GM12878 (cell line): ENCODE results near the gene DUSP18. TPM values are rescaled to one million over a fixed set of nuclear protein-coding genes. Genes with fewer than 3 reads are reported as not detected.

Source experiments
- ATAC-seq: fragments of 200-7000 bp; cut with Tn5 transposase; 3 replicates; pipeline ENCODE4 v1.9.1; 2020; ENCODE audit warnings: mild to moderate bottlenecking, moderate library complexity
- BruUV-seq: library from RNA; stranded (reverse); fragments of 400-500 nt; replicated peaks from 2 replicates; lab custom pipeline; 2021; lab: Mats Ljungman, UMichigan
- CTCF ChIA-PET: fragments of 300-600 bp; sonication (Branson Sonifier 250); formaldehyde crosslinking; extraction: SDS; loops from one replicate; lab custom pipeline; 2021; ENCODE audit warnings: inconsistent platforms; lab: Yijun Ruan, JAX
- POLR2A ChIA-PET: fragments of 350-600 bp; formaldehyde crosslinking; extraction: SDS; loops from one replicate; lab custom pipeline; 2021; ENCODE audit warnings: inconsistent platforms; lab: Charles Lee
- RAD21 ChIA-PET: fragments of 300-600 bp; sonication (Branson Sonifier 250); formaldehyde crosslinking; loops from one replicate; lab custom pipeline; 2023; ENCODE audit warnings: antibody characterized with exemption; ENCODE audit not compliant: unreplicated experiment; lab: Charles Lee
- SMC1A ChIA-PET: fragments of 300-600 bp; sonication (Branson Sonifier 250); formaldehyde crosslinking; loops from one replicate; lab custom pipeline; 2023; ENCODE audit not compliant: unreplicated experiment, uncharacterized antibody; lab: Charles Lee
- DNase-seq: peaks from one replicate; pipeline ENCODE4 v3.0.0-alpha.2; 2011; ENCODE audit warnings: low read depth, low spot score
- FAIRE-seq: peaks from 3 replicates; lab custom pipeline; 2011; peaks lifted over from hg19 to GRCh38; lab: Jason Lieb, UNC
- H2AFZ ChIP-seq: 2 replicates; pipeline ENCODE4 v1.6.0; 2011; ENCODE audit warnings: low read depth, low read length, control low read depth; ENCODE audit not compliant: control insufficient read depth
- H3K27ac ChIP-seq: 2 replicates; pipeline ENCODE4 v1.5.1; 2011; ENCODE audit warnings: control low read depth; ENCODE audit not compliant: control insufficient read depth, insufficient read depth
- H3K27me3 ChIP-seq, 2 experiments: replicated peaks in 1 of 2; 2 replicates each; pipeline versions ENCODE4 v1.6.0 to v1.6.1; 2011; ENCODE audit warnings: low read length in 1 of 2; ENCODE audit not compliant: control insufficient read depth in 2 of 2, insufficient read depth in 2 of 2
- H3K36me3 ChIP-seq, 2 experiments: 2 replicates each; pipeline ENCODE4 v1.5.1; 2011; ENCODE audit warnings: low read length in 1 of 2; ENCODE audit not compliant: control insufficient read depth in 2 of 2, insufficient read depth in 2 of 2
- H3K4me1 ChIP-seq: 2 replicates; pipeline ENCODE4 v1.6.1; 2011; ENCODE audit warnings: mild to moderate bottlenecking, low read length, moderate library complexity, mixed read lengths; ENCODE audit not compliant: control insufficient read depth, insufficient read depth
- H3K4me2 ChIP-seq: 2 replicates; pipeline ENCODE4 v1.6.0; 2011; ENCODE audit warnings: control low read depth; ENCODE audit not compliant: control insufficient read depth, insufficient read depth
- H3K4me3 ChIP-seq: fragments of 200-600 bp; sonication (generic); 2 replicates; pipeline ENCODE4 v1.5.1; 2016
- H3K79me2 ChIP-seq: 2 replicates; pipeline ENCODE4 v1.6.0; 2011; ENCODE audit warnings: low read length; ENCODE audit not compliant: control insufficient read depth, insufficient read depth
- H3K9ac ChIP-seq: 2 replicates; pipeline ENCODE4 v1.8.0; 2011; ENCODE audit warnings: low read length, control low read depth, mixed read lengths; ENCODE audit not compliant: control insufficient read depth, insufficient read depth
- H3K9me3 ChIP-seq: replicated peaks from 3 replicates; pipeline ENCODE4 v1.5.1; 2011; ENCODE audit warnings: mild to moderate bottlenecking, low read length; ENCODE audit not compliant: control insufficient read depth, insufficient read depth
- H4K20me1 ChIP-seq: 2 replicates; pipeline ENCODE4 v1.6.0; 2011; ENCODE audit not compliant: control insufficient read depth, insufficient read depth
- BACH1 ChIP-seq: fragments of 450-650 bp; IDR thresholded peaks from 2 replicates; pipeline ENCODE4 v1.6.1; 2017; ENCODE audit warnings: mild to moderate bottlenecking, borderline replicate concordance
- BHLHE40 ChIP-seq, 2 experiments: fragments of 450-650 bp in 1 of 2; IDR thresholded peaks; 2 replicates each; pipeline ENCODE4 v1.6.1; 2011 to 2017; ENCODE audit warnings: low read depth in 2 of 2, borderline replicate concordance in 1 of 2, improper control_type of control experiment in 1 of 2, low read length in 1 of 2, mild to moderate bottlenecking in 1 of 2
- BRCA1 ChIP-seq: IDR thresholded peaks from 2 replicates; pipeline ENCODE4 v1.6.1; 2011; ENCODE audit warnings: low read depth, low read length, improper control_type of control experiment
- CREB1 ChIP-seq: IDR thresholded peaks from 2 replicates; pipeline ENCODE4 v1.6.1; 2012; ENCODE audit warnings: low read depth, mild to moderate bottlenecking, inconsistent platforms
- MEF2A ChIP-seq: IDR thresholded peaks from 2 replicates; pipeline ENCODE4 v1.6.1; 2011; ENCODE audit warnings: low read depth, mild to moderate bottlenecking, low read length, moderate library complexity; ENCODE audit not compliant: insufficient read depth
- MLLT1 ChIP-seq: fragments of 450-650 bp; IDR thresholded peaks from 2 replicates; pipeline ENCODE4 v1.6.1; 2016; ENCODE audit warnings: mild to moderate bottlenecking
- NR2C1 ChIP-seq: fragments of 450-650 bp; IDR thresholded peaks from 2 replicates; pipeline ENCODE4 v1.6.1; 2017; ENCODE audit warnings: antibody characterized with exemption, mild to moderate bottlenecking, moderate library complexity
- REST ChIP-seq: IDR thresholded peaks from 2 replicates; pipeline ENCODE4 v1.6.1; 2012; ENCODE audit warnings: mild to moderate bottlenecking, low read depth, low read length
- RUNX3 ChIP-seq: IDR thresholded peaks from 2 replicates; pipeline ENCODE4 v1.6.1; 2012; ENCODE audit warnings: low read length, inconsistent platforms
- SKIL ChIP-seq: fragments of 450-650 bp; IDR thresholded peaks from 2 replicates; pipeline ENCODE4 v1.6.1; 2017; ENCODE audit warnings: mild to moderate bottlenecking, low read depth, inconsistent platforms; ENCODE audit not compliant: poor library complexity, severe bottlenecking
- SMAD1 ChIP-seq: fragments of 450-650 bp; IDR thresholded peaks from 2 replicates; pipeline ENCODE4 v1.6.1; 2018; ENCODE audit warnings: mild to moderate bottlenecking, low read depth; ENCODE audit not compliant: partially characterized antibody
- STAT3 ChIP-seq: IDR thresholded peaks from 2 replicates; pipeline ENCODE4 v1.6.1; 2011; ENCODE audit warnings: low read depth, low read length, improper control_type of control experiment
- SUZ12 ChIP-seq: fragments of 200-600 bp; sonication (generic); IDR thresholded peaks from one replicate; pipeline ENCODE4 v1.6.1; 2018; ENCODE audit warnings: antibody characterized with exemption, mild to moderate bottlenecking; ENCODE audit not compliant: unreplicated experiment
- whole genome bisulfite sequencing: methylation state at CpG from one replicate; pipeline ENCODE4 v1.1.6; 2016; ENCODE audit warnings: low lambda C conversion rate; ENCODE audit not compliant: insufficient replicate concordance, insufficient coverage; ENCODE audit errors: missing lambda C conversion rate; 5-methylcytosine and 5-hydroxymethylcytosine counted together
- in situ Hi-C: fragments of 300-500 bp; cut with MboI; formaldehyde crosslinking; loops from 9 replicates; pipeline ENCODE4 v1.14.3; 2018; ENCODE audit warnings: mixed read lengths
- intact Hi-C: fragments of 100-400 bp; cut with micrococcal nuclease; formaldehyde crosslinking; loops from one replicate; pipeline ENCODE4 v1.14.2; 2022; ENCODE audit not compliant: unreplicated experiment
- polyA plus RNA-seq, 11 experiments: library from polyadenylated mRNA; depleted of rRNA in 4 of 11; unstranded in 6 of 11; stranded (reverse) in 5 of 11; fragments of >200 nt; fragmentation: Nextera tagmentation in 4 of 11; fragmentation: Illumina TruSeq in 1 of 11; extraction: Ambion mirVana in 4 of 11; extraction: Trizol in 1 of 11; gene quantifications; 1 replicate in 1 of 11; 2 replicates in 10 of 11; pipeline versions ENCODE4 v1.2.1 to v1.2.3, GENCODE V29; 2011 to 2016; ENCODE audit warnings: inconsistent platforms in 2 of 11, missing spikeins in 2 of 11, low read depth in 1 of 11
- total RNA-seq, 4 experiments: library from RNA; depleted of rRNA in 3 of 4; stranded (reverse); fragments of >200 nt in 3 of 4; fragmentation: Illumina TruSeq in 1 of 4; extraction: Trizol in 1 of 4; gene quantifications; 2 replicates each; pipeline versions ENCODE4 v1.2.1 to v1.2.3, GENCODE V29; 2013 to 2021

The DUSP18 gene
- total and polyA plus RNA-seq, 10 of the 15 experiments (the other 5 are each of a cell fraction or from before 2014, with no cell fraction given): 1.9 to 11.9 (median 7.7) TPM

- TF ChIP-seq SKIL (no peak), BHLHE40 (IDR thresholded peaks at IDR 0.05; ENCODE audit: borderline replicate concordance in 1 of 2, low read depth in 2 of 2, low read length in 1 of 2) (no peak), MLLT1 (no peak), BACH1 (no peak), STAT3 (no peak)
Observed at GRCh38 chr22:30665786-30666185, 1.9 kb downstream of the DUSP18 start (continued).

GRCh38 chr22:30665266-30665665 is 2.4 kb downstream of the DUSP18 start:
- no peak overlapping the region for H3K27ac ChIP-seq
- FAIRE-seq: no peak
- ATAC-seq: no peak
- intact Hi-C loops: no loop called here
- no peak overlapping the region for H3K9ac ChIP-seq
- DNase-seq: no peak
- H3K9me3 ChIP-seq: no peaks in the 10 kb centered on the region
- WGBS: 34% methylated on average over 2 of the region's 2 CpGs
- H3K4me3 ChIP-seq: no peak overlapping the region
- no peak overlapping the region for H3K4me2 ChIP-seq
- no peaks in the 10 kb centered on the region for H3K4me1 ChIP-seq
- in situ Hi-C loops: no loop called here
- ChIA-PET CTCF (no interaction called here), RAD21 (no interaction called here), POLR2A (no interaction called here), SMC1A (no interaction called here)
- no peaks in the 10 kb centered on the region for H3K79me2 ChIP-seq
- BruUV-seq: no TSS peak
- no peak overlapping the region for H2AFZ ChIP-seq
- H4K20me1 ChIP-seq: no peaks in the 10 kb centered on the region
- H3K36me3 ChIP-seq: peaks cover 0 to 5% of the 10 kb centered on the region in 2 experiments; a peak in 1 of 4 replicates
- no peaks in the 10 kb centered on the region for H3K27me3 ChIP-seq
- TF ChIP-seq SMAD1: no peak
- TF ChIP-seq NR2C1: no peak
- no peak for TF ChIP-seq BHLHE40 (IDR thresholded peaks at IDR 0.05; ENCODE audit: borderline replicate concordance in 1 of 2, low read depth in 2 of 2, low read length in 1 of 2)
- no peak for TF ChIP-seq REST
- no peak for TF ChIP-seq RUNX3
- no peak for TF ChIP-seq CREB1
- TF ChIP-seq BRCA1: no peak
- TF ChIP-seq SUZ12: no peak
- TF ChIP-seq MEF2A: no peak
